ENCODE results near the gene PURA.

DNA sequence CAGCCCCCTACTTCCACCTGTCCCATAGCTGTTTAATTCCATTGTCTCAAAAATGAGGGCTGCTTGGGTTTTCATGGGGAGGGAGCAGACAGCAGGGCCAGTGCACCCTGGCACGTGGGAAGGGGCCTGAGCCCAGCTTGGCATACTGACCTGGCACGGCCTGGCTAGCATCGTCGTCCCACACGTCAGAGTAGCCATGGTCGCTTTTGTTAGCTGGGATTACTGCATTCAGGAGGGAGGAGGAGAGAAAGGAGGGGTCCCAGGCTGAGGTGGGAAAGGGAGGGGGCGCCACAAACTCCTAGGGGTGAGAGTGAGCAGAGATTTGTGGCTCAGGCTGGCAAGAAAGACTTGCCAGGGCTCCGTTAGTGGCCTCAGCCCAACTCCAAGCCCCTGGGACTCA, 40.0 kb downstream of the PURA start:
- TF ChIP-seq, protein P1, sequence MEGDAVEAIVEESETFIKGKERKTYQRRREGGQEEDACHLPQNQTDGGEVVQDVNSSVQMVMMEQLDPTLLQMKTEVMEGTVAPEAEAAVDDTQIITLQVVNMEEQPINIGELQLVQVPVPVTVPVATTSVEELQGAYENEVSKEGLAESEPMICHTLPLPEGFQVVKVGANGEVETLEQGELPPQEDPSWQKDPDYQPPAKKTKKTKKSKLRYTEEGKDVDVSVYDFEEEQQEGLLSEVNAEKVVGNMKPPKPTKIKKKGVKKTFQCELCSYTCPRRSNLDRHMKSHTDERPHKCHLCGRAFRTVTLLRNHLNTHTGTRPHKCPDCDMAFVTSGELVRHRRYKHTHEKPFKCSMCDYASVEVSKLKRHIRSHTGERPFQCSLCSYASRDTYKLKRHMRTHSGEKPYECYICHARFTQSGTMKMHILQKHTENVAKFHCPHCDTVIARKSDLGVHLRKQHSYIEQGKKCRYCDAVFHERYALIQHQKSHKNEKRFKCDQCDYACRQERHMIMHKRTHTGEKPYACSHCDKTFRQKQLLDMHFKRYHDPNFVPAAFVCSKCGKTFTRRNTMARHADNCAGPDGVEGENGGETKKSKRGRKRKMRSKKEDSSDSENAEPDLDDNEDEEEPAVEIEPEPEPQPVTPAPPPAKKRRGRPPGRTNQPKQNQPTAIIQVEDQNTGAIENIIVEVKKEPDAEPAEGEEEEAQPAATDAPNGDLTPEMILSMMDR (IDR thresholded peaks at IDR 0.05; ENCODE audit: low read depth, low read length, poor library complexity, severe bottlenecking) = no peak
- no peak for TF ChIP-seq EZH2phosphoT487 (IDR thresholded peaks at IDR 0.05; ENCODE audit: borderline replicate concordance, low read length)

Data from DOHH2 (cell line).